Parathyroid adenoma (tissue), 2 donors: Measurements from ENCODE around the gene DCLK1.

Experiments used
- H2AFZ ChIP-seq: fragments of 300-600 bp; sonication (generic); one replicate; pipeline ENCODE4 v1.7.0; 2017; ENCODE audit warnings: antibody characterized with exemption, mild to moderate bottlenecking
- H3K27ac ChIP-seq: fragments of 300-600 bp; sonication (generic); one replicate; pipeline ENCODE4 v1.7.0; 2017
- H3K27me3 ChIP-seq: fragments of 300-600 bp; sonication (generic); one replicate; pipeline ENCODE4 v1.7.0; 2017; ENCODE audit warnings: low read length; ENCODE audit not compliant: control insufficient read depth, insufficient read depth
- H3K36me3 ChIP-seq: fragments of 300-600 bp; sonication (generic); one replicate; pipeline ENCODE4 v1.7.0; 2017; ENCODE audit warnings: low read length; ENCODE audit not compliant: control insufficient read depth, insufficient read depth
- H3K4me1 ChIP-seq: fragments of 300-600 bp; sonication (generic); one replicate; pipeline ENCODE4 v1.7.0; 2017; ENCODE audit warnings: control low read depth
- H3K4me2 ChIP-seq: fragments of 300-600 bp; sonication (generic); one replicate; pipeline ENCODE4 v1.7.0; 2017; ENCODE audit warnings: low read length
- H3K4me3 ChIP-seq: fragments of 300-600 bp; sonication (generic); one replicate; pipeline ENCODE4 v1.7.0; 2017; ENCODE audit warnings: low read depth, low read length
- H3K79me2 ChIP-seq: fragments of 300-600 bp; sonication (generic); one replicate; pipeline ENCODE4 v1.7.0; 2017; ENCODE audit warnings: control low read depth
- H3K9ac ChIP-seq: fragments of 300-600 bp; sonication (generic); one replicate; pipeline ENCODE4 v1.7.0; 2017; ENCODE audit warnings: mild to moderate bottlenecking
- H3K9me3 ChIP-seq: fragments of 300-600 bp; sonication (generic); one replicate; pipeline ENCODE4 v1.7.0; 2017; ENCODE audit warnings: low read length; ENCODE audit not compliant: control insufficient read depth
- CTCF ChIP-seq: fragments of 300-600 bp; sonication (generic); IDR thresholded peaks from one replicate; pipeline ENCODE4 v1.7.0; 2017; ENCODE audit warnings: antibody characterized with exemption, mild to moderate bottlenecking
- donor health status: primary hyperparathyroidism.

DCLK1 gene

GRCh38 chr13:36086117-36086516, 45.1 kb downstream of the DCLK1 start:
- TF ChIP-seq CTCF = no peak
- no peaks in the 10 kb centered on the region for H3K27me3 ChIP-seq
- H3K4me2 ChIP-seq = no peak overlapping the region
- H3K27ac ChIP-seq = no peak overlapping the region
- H3K36me3 ChIP-seq = no peaks in the 10 kb centered on the region
- no peaks in the 10 kb centered on the region for H3K9me3 ChIP-seq
- H3K4me1 ChIP-seq = no peaks in the 10 kb centered on the region
- no peaks in the 10 kb centered on the region for H3K79me2 ChIP-seq
- no peak overlapping the region for H2AFZ ChIP-seq
- no peak overlapping the region for H3K9ac ChIP-seq
- no peak overlapping the region for H3K4me3 ChIP-seq

GRCh38 chr13:36084131-36084530, 47.1 kb downstream of the DCLK1 start:
- H2AFZ ChIP-seq = no peak overlapping the region
- no peaks in the 10 kb centered on the region for H3K79me2 ChIP-seq
- no peaks in the 10 kb centered on the region for H3K9me3 ChIP-seq
- no peak overlapping the region for H3K9ac ChIP-seq
- no peak for TF ChIP-seq CTCF
- no peak overlapping the region for H3K4me3 ChIP-seq
- no peak overlapping the region for H3K27ac ChIP-seq
- H3K36me3 ChIP-seq = no peaks in the 10 kb centered on the region
- no peak overlapping the region for H3K4me2 ChIP-seq
- no peaks in the 10 kb centered on the region for H3K27me3 ChIP-seq
- H3K4me1 ChIP-seq = no peaks in the 10 kb centered on the region

- H2AFZ ChIP-seq = no peak overlapping the region
- no peak overlapping the region for H3K9ac ChIP-seq
- H3K4me2 ChIP-seq = no peak overlapping the region
- no peak overlapping the region for H3K27ac ChIP-seq
- H3K4me3 ChIP-seq = no peak overlapping the region
- no peaks in the 10 kb centered on the region for H3K27me3 ChIP-seq
- no peak for TF ChIP-seq CTCF
- H3K79me2 ChIP-seq = no peaks in the 10 kb centered on the region
- H3K9me3 ChIP-seq = no peaks in the 10 kb centered on the region
- no peaks in the 10 kb centered on the region for H3K4me1 ChIP-seq
- H3K36me3 ChIP-seq = no peaks in the 10 kb centered on the region
Measured at GRCh38 chr13:36082806-36083205, 48.4 kb downstream of the DCLK1 start.

GRCh38 chr13:36082396-36082795, 48.8 kb downstream of the DCLK1 start:
- no peak overlapping the region for H3K4me2 ChIP-seq
- H3K4me1 ChIP-seq = no peaks in the 10 kb centered on the region
- H3K9me3 ChIP-seq = no peaks in the 10 kb centered on the region
- no peak overlapping the region for H2AFZ ChIP-seq
- H3K27me3 ChIP-seq = no peaks in the 10 kb centered on the region
- no peak overlapping the region for H3K4me3 ChIP-seq
- no peaks in the 10 kb centered on the region for H3K36me3 ChIP-seq
- H3K9ac ChIP-seq = no peak overlapping the region
- no peaks in the 10 kb centered on the region for H3K79me2 ChIP-seq
- no peak for TF ChIP-seq CTCF
- no peak overlapping the region for H3K27ac ChIP-seq

GRCh38 chr13:36076211-36076610, 55.0 kb downstream of the DCLK1 start:
- Histone ChIP-seq H3K27me3 (no peaks in the 10 kb centered on the region), H3K4me3 (no peak overlapping the region), H2AFZ (no peak overlapping the region), H3K9ac (no peak overlapping the region), H3K27ac (no peak overlapping the region), H3K4me2 (no peak overlapping the region), H3K4me1 (peaks cover 11% of the 10 kb centered on the region), H3K36me3 (no peaks in the 10 kb centered on the region), H3K79me2 (no peaks in the 10 kb centered on the region), H3K9me3 (no peaks in the 10 kb centered on the region)
- TF ChIP-seq CTCF = no peak
